ENCODE data around the gene SCG3. TPM values are rescaled to one million over a fixed set of nuclear protein-coding genes. Genes with fewer than 3 reads are reported as not detected.

SCG3 gene
- total RNA-seq, 2 donors from 2014 or later, result 2.9 to 6.3 TPM

DNA sequence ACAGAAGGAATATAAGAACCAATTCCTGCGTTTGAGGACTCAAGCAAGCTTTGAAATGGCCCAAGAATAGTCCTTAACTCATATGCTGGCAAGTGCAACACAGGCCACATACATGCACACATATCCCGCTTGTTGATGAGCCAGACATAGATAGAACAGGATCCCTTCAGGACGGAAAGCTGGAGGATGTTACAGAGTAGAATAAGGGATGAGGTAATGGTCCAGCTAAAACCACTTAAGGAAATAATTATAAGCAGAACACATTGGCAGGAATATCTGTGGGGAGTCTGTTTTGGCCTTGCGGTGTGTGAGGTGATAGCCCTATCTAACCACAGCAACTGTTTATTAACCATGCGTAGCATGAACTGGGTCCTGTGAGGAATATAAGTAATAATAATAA, 25.0 kb downstream of the SCG3 start:
- Histone ChIP-seq H3K9me3 (no peaks in the 10 kb centered on the region), H3K36me3 (replicated peaks in 1 of 2; ENCODE audit: insufficient read depth in 1 of 2, low read depth in 2 of 2) (no peaks in the 10 kb centered on the region), H3K4me3 (no peak overlapping the region), H3K27ac (peak overlapping the region in 1 of 4 donors; percentile 89), H3K4me1 (peaks cover 24% of the 10 kb centered on the region), H3K27me3 (no peaks in the 10 kb centered on the region)
- intact Hi-C loops (cut with DNase I), result no loop called here
- ATAC-seq (no peak), DNase-seq (no peak)
- WGBS, 2 donors, result 65 to 69% methylated on average over 5 of the region's 5 CpGs
- TF ChIP-seq, protein P1, sequence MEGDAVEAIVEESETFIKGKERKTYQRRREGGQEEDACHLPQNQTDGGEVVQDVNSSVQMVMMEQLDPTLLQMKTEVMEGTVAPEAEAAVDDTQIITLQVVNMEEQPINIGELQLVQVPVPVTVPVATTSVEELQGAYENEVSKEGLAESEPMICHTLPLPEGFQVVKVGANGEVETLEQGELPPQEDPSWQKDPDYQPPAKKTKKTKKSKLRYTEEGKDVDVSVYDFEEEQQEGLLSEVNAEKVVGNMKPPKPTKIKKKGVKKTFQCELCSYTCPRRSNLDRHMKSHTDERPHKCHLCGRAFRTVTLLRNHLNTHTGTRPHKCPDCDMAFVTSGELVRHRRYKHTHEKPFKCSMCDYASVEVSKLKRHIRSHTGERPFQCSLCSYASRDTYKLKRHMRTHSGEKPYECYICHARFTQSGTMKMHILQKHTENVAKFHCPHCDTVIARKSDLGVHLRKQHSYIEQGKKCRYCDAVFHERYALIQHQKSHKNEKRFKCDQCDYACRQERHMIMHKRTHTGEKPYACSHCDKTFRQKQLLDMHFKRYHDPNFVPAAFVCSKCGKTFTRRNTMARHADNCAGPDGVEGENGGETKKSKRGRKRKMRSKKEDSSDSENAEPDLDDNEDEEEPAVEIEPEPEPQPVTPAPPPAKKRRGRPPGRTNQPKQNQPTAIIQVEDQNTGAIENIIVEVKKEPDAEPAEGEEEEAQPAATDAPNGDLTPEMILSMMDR (IDR thresholded peaks at IDR 0.05), result no peak
- no peak for TF ChIP-seq POLR2A (IDR thresholded peaks at IDR 0.05)

DNA sequence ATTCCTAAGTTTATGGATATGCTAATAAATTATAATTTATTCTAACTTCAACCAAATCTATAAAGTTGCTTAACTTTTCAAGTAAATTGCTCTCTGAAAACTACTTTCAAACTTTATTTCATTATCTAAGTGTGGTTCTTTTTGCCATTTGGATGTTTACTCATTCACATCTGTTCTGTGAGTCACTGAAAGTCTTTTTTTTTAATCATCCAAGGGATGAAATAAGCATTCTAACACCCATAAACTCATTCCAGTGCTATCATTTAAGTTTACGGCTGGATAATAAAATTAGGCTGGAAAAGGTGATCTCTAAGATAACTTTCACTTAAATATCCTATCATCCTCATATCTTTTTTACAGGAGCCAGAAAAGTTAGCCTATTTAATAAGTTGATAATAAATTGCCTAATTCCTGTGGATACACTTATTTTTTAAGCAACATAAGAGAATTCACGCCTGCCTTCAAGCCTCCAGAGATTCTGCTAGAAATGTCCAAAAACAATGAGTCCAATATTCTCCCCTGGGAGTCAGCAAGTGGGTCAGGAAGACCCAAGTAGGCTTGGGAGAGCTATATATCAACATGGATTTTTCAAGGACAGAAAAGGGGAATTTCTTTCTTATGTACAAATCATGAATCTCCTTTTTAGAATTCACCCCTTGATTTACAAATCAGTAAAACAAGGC, 25.8 kb downstream of the SCG3 start:
- H3K4me1 ChIP-seq, result peaks cover 24% of the 10 kb centered on the region
- ATAC-seq (no peak), DNase-seq (no peak)
- no peaks in the 10 kb centered on the region for H3K27me3 ChIP-seq
- H3K4me3 ChIP-seq, result no peak overlapping the region
- H3K36me3 ChIP-seq (replicated peaks in 1 of 2; ENCODE audit: insufficient read depth in 1 of 2, low read depth in 2 of 2), result no peaks in the 10 kb centered on the region
- no peaks in the 10 kb centered on the region for H3K9me3 ChIP-seq
- no peak for TF ChIP-seq POLR2A (IDR thresholded peaks at IDR 0.05)
- TF ChIP-seq, protein P1 (IDR thresholded peaks at IDR 0.05), result no peak
- WGBS, 2 donors, result 68 to 75% methylated on average over 2 of the region's 2 CpGs
- intact Hi-C loops (cut with DNase I), result no loop called here
- H3K27ac ChIP-seq, result peak overlapping the region; percentile 79 to 89 (median 81)

DNA sequence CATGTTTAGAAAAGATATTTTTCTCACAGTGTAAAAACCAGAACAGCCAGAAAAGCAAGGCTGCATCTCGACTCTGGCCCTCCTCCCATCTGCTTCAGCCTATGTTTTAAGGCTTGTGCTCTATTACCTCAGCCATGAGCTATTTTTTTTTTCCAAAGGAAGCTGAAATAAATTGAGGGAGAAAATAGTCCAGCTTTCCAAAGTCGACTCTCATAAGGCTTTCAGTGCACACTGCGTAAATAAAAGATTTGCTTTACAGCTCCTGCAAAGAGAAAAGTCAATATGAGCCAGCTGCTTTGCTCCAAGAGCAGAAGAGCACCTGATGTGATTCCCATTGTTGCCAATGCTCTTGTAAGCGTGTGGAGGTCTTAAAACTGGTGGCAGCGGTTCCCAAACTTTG, 26.7 kb downstream of the SCG3 start:
- 25 to 33% methylated on average over 5 of the region's 5 CpGs for WGBS, 2 donors
- DNase-seq, result peak; percentile 29 to 69 (median 54)
- Histone ChIP-seq H3K4me1 (peaks cover 24% of the 10 kb centered on the region), H3K9me3 (no peaks in the 10 kb centered on the region), H3K4me3 (no peak overlapping the region), H3K27ac (peak overlapping the region; percentile 79 to 89 (median 81)), H3K27me3 (no peaks in the 10 kb centered on the region), H3K36me3 (replicated peaks in 1 of 2; ENCODE audit: insufficient read depth in 1 of 2, low read depth in 2 of 2) (no peaks in the 10 kb centered on the region)
- intact Hi-C loops (cut with DNase I), result no loop called here
- ATAC-seq, result peak; percentile 89
- TF ChIP-seq, protein P1 (IDR thresholded peaks at IDR 0.05), result no peak
- TF ChIP-seq POLR2A (IDR thresholded peaks at IDR 0.05), result peak in 2 of 3 donors; percentile 48 to 53

DNA sequence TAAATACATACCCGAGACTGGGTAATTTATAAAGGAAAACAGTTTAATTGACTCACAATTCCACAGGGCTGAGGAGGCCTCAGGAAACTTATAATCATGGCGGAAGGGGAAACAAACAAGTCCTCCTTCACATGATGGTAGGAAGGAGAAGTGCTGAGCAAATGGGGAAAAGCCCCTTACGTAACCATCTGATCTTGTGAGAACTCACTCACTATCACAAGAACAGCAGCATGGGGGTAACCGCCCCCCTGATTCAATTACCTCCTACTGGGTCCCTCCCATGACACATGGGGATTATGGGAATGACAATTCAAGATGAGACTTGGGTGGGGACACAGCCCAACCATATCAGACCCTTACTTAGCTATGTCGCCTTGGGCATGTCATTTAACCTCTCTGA, 27.7 kb downstream of the SCG3 start:
- Histone ChIP-seq H3K27ac (peak overlapping the region; percentile 5 to 89 (median 80)), H3K9me3 (no peaks in the 10 kb centered on the region), H3K4me3 (no peak overlapping the region)

More for the DNA sequence above, 27.7 kb downstream of the SCG3 start:
- H3K4me1 ChIP-seq, result peaks cover 24% of the 10 kb centered on the region
- no peak for TF ChIP-seq POLR2A (IDR thresholded peaks at IDR 0.05)
- TF ChIP-seq, protein P1 (IDR thresholded peaks at IDR 0.05), result no peak
- DNase-seq (no peak), ATAC-seq (no peak)
- H3K36me3 ChIP-seq (replicated peaks in 1 of 2; ENCODE audit: insufficient read depth in 1 of 2, low read depth in 2 of 2), result no peaks in the 10 kb centered on the region
- H3K27me3 ChIP-seq, result no peaks in the 10 kb centered on the region
- WGBS, 2 donors, result 70 to 71% methylated on average over 5 of the region's 5 CpGs
- intact Hi-C loops (cut with DNase I), result no loop called here
